Activated T-helper 1 cell treated with anti-CD3 and anti-CD28 coated beads, Interleukin-12 subunit alpha, Interleukin-12 subunit beta, Interleukin-2, Interleukin-4 antibody, amounts not matched to agents 30 ng/mL and 10 ng/mL and 1 ng/mL, durations not matched to agents 14 hours and 24 hours and 36 hours (primary cell): ENCODE data around the gene OPCML. TPM values are rescaled to one million over a fixed set of nuclear protein-coding genes. Genes with fewer than 3 reads are reported as not detected.

Experiments used
- DNase-seq: peaks from one replicate; pipeline ENCODE4 v3.0.0; 2021; ENCODE audit warnings: low spot score
- H3K27ac Mint-ChIP-seq: one replicate; pipeline ENCODE4 v1.8.0; 2021; ENCODE audit warnings: mild to moderate bottlenecking, mixed read lengths
- H3K27me3 Mint-ChIP-seq: one replicate; pipeline ENCODE4 v1.8.0; 2022; ENCODE audit warnings: mild to moderate bottlenecking, moderate library complexity, mixed read lengths; ENCODE audit not compliant: insufficient read depth
- H3K36me3 Mint-ChIP-seq: one replicate; pipeline ENCODE4 v1.8.0; 2021; ENCODE audit warnings: low read depth, mixed read lengths
- H3K4me1 Mint-ChIP-seq: one replicate; pipeline ENCODE4 v1.8.0; 2021; ENCODE audit warnings: low read depth, mixed read lengths
- H3K4me3 Mint-ChIP-seq: one replicate; pipeline ENCODE4 v1.8.0; 2021; ENCODE audit warnings: mild to moderate bottlenecking, moderate library complexity, mixed read lengths
- H3K9me3 Mint-ChIP-seq: one replicate; pipeline ENCODE4 v1.8.0; 2021; ENCODE audit warnings: mixed read lengths
- intact Hi-C: fragments of 100-400 bp; cut with micrococcal nuclease; formaldehyde crosslinking; loops from one replicate; pipeline ENCODE4 v1.15.1; 2024
- total RNA-seq: library from RNA; stranded (reverse); gene quantifications from 2 replicates; pipeline ENCODE4 v1.2.3, GENCODE V29; 2022

Gene OPCML
- total RNA-seq, 1 donor from 2014 or later = not detected

GRCh38 chr11:133026952-133027351 lies 505.3 kb downstream of the OPCML start:
- H3K27ac Mint-ChIP-seq = no peak overlapping the region
- H3K4me1 Mint-ChIP-seq = no peaks in the 10 kb centered on the region
- no peak overlapping the region for H3K4me3 Mint-ChIP-seq
- no peaks in the 10 kb centered on the region for H3K9me3 Mint-ChIP-seq
- DNase-seq = no peak
- intact Hi-C loops = no loop called here
- H3K36me3 Mint-ChIP-seq = no peaks in the 10 kb centered on the region
- H3K27me3 Mint-ChIP-seq = no peaks in the 10 kb centered on the region

- no peaks in the 10 kb centered on the region for H3K4me1 Mint-ChIP-seq
- intact Hi-C loops = no loop called here
- no peak overlapping the region for H3K4me3 Mint-ChIP-seq
- H3K36me3 Mint-ChIP-seq = no peaks in the 10 kb centered on the region
- DNase-seq = no peak
- H3K27ac Mint-ChIP-seq = no peak overlapping the region
- H3K27me3 Mint-ChIP-seq = no peaks in the 10 kb centered on the region
- no peaks in the 10 kb centered on the region for H3K9me3 Mint-ChIP-seq
Observed at GRCh38 chr11:133024301-133024700, 508.0 kb downstream of the OPCML start.

- no peak for DNase-seq
- no peaks in the 10 kb centered on the region for H3K4me1 Mint-ChIP-seq
- no peaks in the 10 kb centered on the region for H3K9me3 Mint-ChIP-seq
- H3K36me3 Mint-ChIP-seq = no peaks in the 10 kb centered on the region
- no peak overlapping the region for H3K4me3 Mint-ChIP-seq
- intact Hi-C loops = no loop called here
- H3K27ac Mint-ChIP-seq = no peak overlapping the region
- no peaks in the 10 kb centered on the region for H3K27me3 Mint-ChIP-seq
Observed at GRCh38 chr11:133023232-133023631, 509.1 kb downstream of the OPCML start.

GRCh38 chr11:133021553-133021952 lies 510.7 kb downstream of the OPCML start:
- Mint-ChIP-seq H3K27ac (no peak overlapping the region), H3K4me3 (no peak overlapping the region), H3K9me3 (no peaks in the 10 kb centered on the region), H3K27me3 (no peaks in the 10 kb centered on the region), H3K4me1 (no peaks in the 10 kb centered on the region), H3K36me3 (no peaks in the 10 kb centered on the region)
- DNase-seq = no peak
- intact Hi-C loops = no loop called here

GRCh38 chr11:133020372-133020714 lies 512.0 kb downstream of the OPCML start:
- Mint-ChIP-seq H3K36me3 (no peaks in the 10 kb centered on the region), H3K4me3 (no peak overlapping the region), H3K4me1 (no peaks in the 10 kb centered on the region), H3K9me3 (no peaks in the 10 kb centered on the region), H3K27ac (no peak overlapping the region), H3K27me3 (no peaks in the 10 kb centered on the region)
- DNase-seq = no peak
- intact Hi-C loops = no loop called here

- intact Hi-C loops = no loop called here
- Mint-ChIP-seq H3K9me3 (no peaks in the 10 kb centered on the region), H3K27me3 (no peaks in the 10 kb centered on the region), H3K36me3 (no peaks in the 10 kb centered on the region), H3K27ac (no peak overlapping the region), H3K4me3 (no peak overlapping the region), H3K4me1 (no peaks in the 10 kb centered on the region)
- DNase-seq = no peak
Observed at GRCh38 chr11:133019545-133020371, 512.5 kb downstream of the OPCML start.

GRCh38 chr11:133015457-133015856 lies 516.8 kb downstream of the OPCML start:
- Mint-ChIP-seq H3K27me3 (peaks cover 1% of the 10 kb centered on the region), H3K4me1 (no peaks in the 10 kb centered on the region), H3K9me3 (no peaks in the 10 kb centered on the region), H3K27ac (no peak overlapping the region), H3K4me3 (no peak overlapping the region), H3K36me3 (no peaks in the 10 kb centered on the region)
- no peak for DNase-seq
- intact Hi-C loops = no loop called here

GRCh38 chr11:133014337-133014736 lies 518.0 kb downstream of the OPCML start:
- no peak overlapping the region for H3K4me3 Mint-ChIP-seq
- peaks cover 1% of the 10 kb centered on the region for H3K27me3 Mint-ChIP-seq
- H3K27ac Mint-ChIP-seq = no peak overlapping the region
- DNase-seq = no peak
- H3K36me3 Mint-ChIP-seq = no peaks in the 10 kb centered on the region
- H3K4me1 Mint-ChIP-seq = no peaks in the 10 kb centered on the region
- H3K9me3 Mint-ChIP-seq = no peaks in the 10 kb centered on the region
- intact Hi-C loops = no loop called here

- Mint-ChIP-seq H3K4me1 (no peaks in the 10 kb centered on the region), H3K27me3 (peaks cover 1% of the 10 kb centered on the region), H3K9me3 (no peaks in the 10 kb centered on the region), H3K27ac (no peak overlapping the region), H3K4me3 (no peak overlapping the region), H3K36me3 (no peaks in the 10 kb centered on the region)
- DNase-seq = no peak
- intact Hi-C loops = no loop called here
Observed at GRCh38 chr11:133012803-133013202, 519.5 kb downstream of the OPCML start.

- H3K27me3 Mint-ChIP-seq = peaks cover 1% of the 10 kb centered on the region
- intact Hi-C loops = no loop called here
- no peak overlapping the region for H3K4me3 Mint-ChIP-seq
- H3K4me1 Mint-ChIP-seq = no peaks in the 10 kb centered on the region
- no peaks in the 10 kb centered on the region for H3K9me3 Mint-ChIP-seq
- no peak overlapping the region for H3K27ac Mint-ChIP-seq
- no peaks in the 10 kb centered on the region for H3K36me3 Mint-ChIP-seq
- no peak for DNase-seq
Observed at GRCh38 chr11:133011604-133012003, 520.7 kb downstream of the OPCML start.

- intact Hi-C loops = no loop called here
- no peak for DNase-seq
- H3K36me3 Mint-ChIP-seq = no peaks in the 10 kb centered on the region
- H3K4me1 Mint-ChIP-seq = no peaks in the 10 kb centered on the region
- peaks cover 1% of the 10 kb centered on the region for H3K27me3 Mint-ChIP-seq
- H3K27ac Mint-ChIP-seq = no peak overlapping the region
- peaks cover 5% of the 10 kb centered on the region for H3K9me3 Mint-ChIP-seq
- H3K4me3 Mint-ChIP-seq = no peak overlapping the region
Observed at GRCh38 chr11:133007027-133007584, 525.2 kb downstream of the OPCML start.

- H3K4me3 Mint-ChIP-seq = no peak overlapping the region
- no peaks in the 10 kb centered on the region for H3K36me3 Mint-ChIP-seq
- H3K27me3 Mint-ChIP-seq = no peaks in the 10 kb centered on the region
- H3K9me3 Mint-ChIP-seq = peaks cover 5% of the 10 kb centered on the region
- H3K27ac Mint-ChIP-seq = no peak overlapping the region
- intact Hi-C loops = no loop called here
- DNase-seq = no peak
- no peaks in the 10 kb centered on the region for H3K4me1 Mint-ChIP-seq
Observed at GRCh38 chr11:133004369-133004768, 527.9 kb downstream of the OPCML start.

- Mint-ChIP-seq H3K4me1 (no peaks in the 10 kb centered on the region), H3K9me3 (no peaks in the 10 kb centered on the region), H3K36me3 (no peaks in the 10 kb centered on the region), H3K27me3 (peaks cover 6% of the 10 kb centered on the region), H3K4me3 (no peak overlapping the region), H3K27ac (no peak overlapping the region)
- intact Hi-C loops = no loop called here
- DNase-seq = no peak
Observed at GRCh38 chr11:132999516-132999915, 532.8 kb downstream of the OPCML start.
